Stimulated activated naive B cell treated with anti-CD40 and anti-IgM and Interleukin-4, amounts not matched to agents 10 μg/mL and 1 μg/mL and 100 μg/mL, for 72 hours (primary cell): ENCODE results near the gene LHFPL2.
"Not testable (repeated sequence)": the region's sequence is repeated elsewhere in the genome, so short reads cannot be mapped to it uniquely, and the experiment has no call there.

Source experiments
- ATAC-seq, 2 donors: fragments of 150-1000 bp; cut with Tn5 transposase; replicated peaks; 2 replicates each; pipeline ENCODE4 v1.10.0; 2021; ENCODE audit warnings: moderate library complexity in 1 of 2
- DNase-seq: peaks from one replicate; pipeline ENCODE4 v3.0.0; 2021
- H3K27ac Mint-ChIP-seq: one replicate; pipeline ENCODE4 v1.8.0; 2022; ENCODE audit warnings: mild to moderate bottlenecking, mixed read lengths
- H3K27me3 Mint-ChIP-seq, 2 donors: one replicate each; pipeline ENCODE4 v1.8.0; 2022; ENCODE audit warnings: mixed read lengths in 2 of 2
- H3K36me3 Mint-ChIP-seq, 2 donors: one replicate each; pipeline ENCODE4 v1.8.0; 2022; ENCODE audit warnings: mixed read lengths in 2 of 2, mild to moderate bottlenecking in 1 of 2
- H3K4me1 Mint-ChIP-seq, 2 donors: one replicate each; pipeline ENCODE4 v1.8.0; 2022; ENCODE audit warnings: mixed read lengths in 2 of 2, mild to moderate bottlenecking in 1 of 2
- H3K4me3 Mint-ChIP-seq, 2 donors: one replicate each; pipeline ENCODE4 v1.8.0; 2022; ENCODE audit warnings: mild to moderate bottlenecking in 2 of 2, mixed read lengths in 2 of 2, moderate library complexity in 1 of 2
- H3K9me3 Mint-ChIP-seq, 2 donors: one replicate each; pipeline ENCODE4 v1.8.0; 2022; ENCODE audit warnings: mixed read lengths in 2 of 2, mild to moderate bottlenecking in 1 of 2

LHFPL2 gene

DNA sequence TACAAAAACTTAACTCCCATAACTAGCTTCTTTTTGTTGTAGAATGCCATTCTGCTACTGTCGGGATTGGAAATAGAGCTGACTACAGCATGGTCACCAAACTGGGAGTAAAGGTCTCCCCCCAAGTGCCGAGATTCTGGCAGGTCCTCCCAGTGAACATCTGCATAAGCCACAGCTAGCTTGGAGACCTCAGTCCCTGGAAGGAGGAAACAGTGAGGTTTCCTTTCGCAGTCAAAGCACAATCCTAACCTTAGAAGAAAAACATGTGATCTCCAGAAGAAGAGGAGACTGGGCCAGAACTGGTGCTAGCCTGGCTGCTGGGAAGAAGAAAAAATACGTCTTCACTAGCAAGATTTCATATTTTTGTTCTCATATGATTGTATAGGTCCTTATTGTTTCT, 160.7 kb downstream of the LHFPL2 start:
- no peak overlapping the region for H3K4me3 Mint-ChIP-seq
- H3K27me3 Mint-ChIP-seq = no peaks in the 10 kb centered on the region
- ATAC-seq (no peak), DNase-seq (no peak)
- H3K36me3 Mint-ChIP-seq = peaks cover 17 to 20% of the 10 kb centered on the region in 2 donors
- H3K27ac Mint-ChIP-seq = no peak overlapping the region
- no peaks in the 10 kb centered on the region for H3K9me3 Mint-ChIP-seq
- H3K4me1 Mint-ChIP-seq = peaks cover 21 to 26% of the 10 kb centered on the region in 2 donors

DNA sequence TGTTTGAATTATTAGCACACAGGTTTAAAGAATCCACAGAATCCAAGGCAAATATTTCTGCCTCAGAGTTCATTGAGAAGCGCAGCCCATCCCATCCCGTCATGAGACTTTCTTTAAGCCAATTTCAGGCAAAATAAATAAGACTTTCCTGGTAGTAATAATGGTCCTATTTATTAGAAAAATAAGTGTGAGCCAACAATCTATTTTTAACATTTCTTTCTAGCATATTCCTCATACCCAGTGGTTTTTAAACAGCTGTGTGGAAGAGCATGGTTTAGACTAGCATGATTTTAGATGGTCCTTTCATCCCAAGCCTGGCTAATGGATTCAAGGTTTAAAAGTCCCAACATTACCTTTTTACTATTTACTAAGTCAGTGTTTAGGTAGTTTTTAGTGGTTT, 162.4 kb downstream of the LHFPL2 start:
- Mint-ChIP-seq H3K27ac (no peak overlapping the region), H3K9me3 (no peaks in the 10 kb centered on the region), H3K4me3 (no peak overlapping the region), H3K36me3 (peaks cover 13 to 16% of the 10 kb centered on the region in 2 donors), H3K4me1 (peaks cover 22 to 29% of the 10 kb centered on the region in 2 donors), H3K27me3 (no peaks in the 10 kb centered on the region)
- no peak for ATAC-seq
- DNase-seq = no peak

DNA sequence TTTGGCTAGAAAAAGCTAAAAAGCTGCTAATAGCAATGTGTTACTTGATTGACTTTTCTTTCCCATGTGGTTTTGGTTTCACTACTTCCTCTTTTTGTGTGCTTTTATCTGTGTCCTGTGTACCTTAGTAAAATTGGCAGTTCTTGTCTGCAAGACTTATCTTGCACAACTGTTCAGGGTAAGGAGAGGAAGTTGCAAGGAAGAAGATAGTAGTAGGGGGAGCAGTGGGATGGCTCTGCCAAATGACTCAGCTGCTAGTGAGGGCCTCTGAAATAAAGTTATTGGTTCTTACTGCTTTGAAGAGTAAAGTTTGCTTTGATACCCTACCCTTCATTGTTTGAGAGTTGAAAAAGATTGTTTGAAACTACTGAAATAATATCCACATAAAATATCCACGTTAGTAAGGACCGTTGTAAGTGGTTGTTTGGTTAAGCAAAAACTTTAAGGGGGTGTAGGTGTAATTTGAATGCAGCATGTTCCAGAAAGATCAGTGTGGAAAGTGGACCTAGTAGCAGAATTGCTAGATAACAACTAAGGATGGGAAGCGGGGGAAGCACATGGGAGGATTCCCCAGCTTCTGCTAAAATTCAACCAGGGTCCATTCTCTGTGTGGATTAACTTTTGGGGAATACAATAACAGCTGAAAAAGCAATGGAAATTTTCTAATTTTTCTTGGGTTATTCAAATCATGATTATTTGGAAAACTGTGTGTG, 164.6 kb downstream of the LHFPL2 start:
- ATAC-seq (peak; percentile 99), DNase-seq (peak; percentile 13)

DNA sequence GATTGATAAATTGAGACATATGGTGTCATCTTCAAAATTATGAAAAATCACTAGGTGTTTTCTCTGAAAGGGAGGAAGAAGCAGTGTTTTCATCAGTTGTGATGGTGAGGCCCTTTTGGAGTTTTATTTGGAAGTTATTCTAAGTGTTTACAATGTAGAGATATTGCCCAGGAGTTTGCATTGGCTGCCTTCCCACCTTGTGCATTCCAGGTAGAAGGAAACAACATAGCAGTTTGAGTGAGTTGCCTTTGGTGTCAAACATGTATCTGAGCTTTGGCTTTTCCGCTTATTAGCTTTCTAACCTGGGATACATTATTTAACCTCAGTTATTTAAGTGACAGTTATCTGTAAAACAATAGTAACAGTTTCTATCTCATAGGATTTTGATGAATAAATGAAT, 165.6 kb downstream of the LHFPL2 start:
- H3K27me3 Mint-ChIP-seq = no peaks in the 10 kb centered on the region

More for the DNA sequence above, 164.6 kb downstream of the LHFPL2 start:
- Mint-ChIP-seq H3K27ac (peak overlapping the region; percentile 59), H3K4me3 (peak overlapping the region; percentile 0 to 33), H3K36me3 (peaks cover 5 to 11% of the 10 kb centered on the region in 2 donors), H3K27me3 (no peaks in the 10 kb centered on the region), H3K4me1 (peaks cover 22 to 28% of the 10 kb centered on the region in 2 donors), H3K9me3 (no peaks in the 10 kb centered on the region)

DNA sequence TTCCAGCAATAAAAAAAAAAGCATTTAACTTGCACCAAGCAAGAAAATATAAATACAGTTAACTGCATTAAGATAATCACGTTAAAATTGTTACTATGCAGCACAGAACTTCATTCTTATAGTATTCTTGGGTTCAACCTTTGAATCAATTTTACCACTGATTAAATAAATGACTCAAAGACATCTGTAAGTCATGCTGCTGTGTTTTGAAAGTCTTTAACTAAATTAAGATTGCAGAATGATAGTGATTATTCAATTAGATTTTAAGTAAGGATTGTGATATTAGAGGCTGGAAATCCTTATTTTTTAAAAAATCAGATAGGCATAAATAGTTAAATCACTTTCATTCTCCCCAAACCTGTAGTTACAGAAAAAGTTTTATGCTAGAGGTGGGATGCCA, 171.8 kb downstream of the LHFPL2 start:
- Mint-ChIP-seq H3K9me3 (no peaks in the 10 kb centered on the region), H3K4me3 (no peak overlapping the region), H3K27ac (no peak overlapping the region), H3K4me1 (no peaks in the 10 kb centered on the region), H3K36me3 (no peaks in the 10 kb centered on the region), H3K27me3 (no peaks in the 10 kb centered on the region)
- DNase-seq = no peak
- no peak for ATAC-seq

More for the DNA sequence above, 165.6 kb downstream of the LHFPL2 start:
- no peak overlapping the region for H3K4me3 Mint-ChIP-seq
- ATAC-seq (no peak), DNase-seq (no peak)
- no peaks in the 10 kb centered on the region for H3K9me3 Mint-ChIP-seq
- peaks cover 15 to 23% of the 10 kb centered on the region in 2 donors for H3K4me1 Mint-ChIP-seq
- H3K36me3 Mint-ChIP-seq = peaks cover 5 to 8% of the 10 kb centered on the region in 2 donors
- no peak overlapping the region for H3K27ac Mint-ChIP-seq

DNA sequence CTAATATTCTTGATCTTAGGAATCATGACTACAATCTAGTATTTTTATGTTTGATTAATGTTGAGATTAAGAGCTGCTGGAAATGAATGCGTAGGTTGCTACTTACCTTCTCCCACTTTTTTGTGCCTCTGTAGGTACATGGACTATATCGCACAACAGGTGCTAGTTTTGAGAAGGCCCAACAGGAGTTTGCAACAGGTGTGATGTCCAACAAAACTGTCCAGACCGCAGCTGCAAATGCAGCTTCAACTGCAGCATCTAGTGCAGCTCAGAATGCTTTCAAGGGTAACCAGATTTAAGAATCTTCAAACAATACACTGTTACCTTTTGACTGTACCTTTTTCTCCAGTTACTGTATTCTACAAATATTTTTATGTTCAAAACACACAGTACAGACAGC, 173.2 kb downstream of the LHFPL2 start:
- ATAC-seq = no peak
- Mint-ChIP-seq H3K27me3 (no peaks in the 10 kb centered on the region), H3K4me3 (no peak overlapping the region), H3K27ac (no peak overlapping the region), H3K36me3 (no peaks in the 10 kb centered on the region), H3K9me3 (no peaks in the 10 kb centered on the region), H3K4me1 (no peaks in the 10 kb centered on the region)
- no peak for DNase-seq

DNA sequence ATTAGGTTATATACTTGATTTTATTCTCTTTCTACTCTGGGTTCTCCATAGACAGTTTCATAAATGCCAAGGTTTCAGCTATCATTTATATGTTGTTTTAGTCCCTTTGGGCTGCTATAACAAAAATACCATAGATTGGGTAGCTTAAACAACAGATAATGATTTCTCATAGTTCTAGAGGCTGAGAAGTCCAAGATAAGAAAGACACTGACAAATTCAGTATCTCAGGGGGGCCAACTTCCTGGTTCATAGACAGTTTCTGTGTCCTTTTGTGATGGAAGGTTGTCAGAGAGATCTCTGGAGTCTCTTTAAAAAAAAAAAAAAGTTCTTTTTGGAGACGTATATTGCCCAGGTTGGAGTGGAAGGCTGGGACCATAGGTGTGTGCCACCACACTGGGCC, 174.8 kb downstream of the LHFPL2 start:
- Mint-ChIP-seq H3K9me3 (no peaks in the 10 kb centered on the region), H3K4me3 (no peak overlapping the region), H3K27me3 (no peaks in the 10 kb centered on the region), H3K27ac (no peak overlapping the region), H3K4me1 (no peaks in the 10 kb centered on the region), H3K36me3 (peaks cover 0 to 1% of the 10 kb centered on the region in 2 donors)
- ATAC-seq (no peak), DNase-seq (no peak)

DNA sequence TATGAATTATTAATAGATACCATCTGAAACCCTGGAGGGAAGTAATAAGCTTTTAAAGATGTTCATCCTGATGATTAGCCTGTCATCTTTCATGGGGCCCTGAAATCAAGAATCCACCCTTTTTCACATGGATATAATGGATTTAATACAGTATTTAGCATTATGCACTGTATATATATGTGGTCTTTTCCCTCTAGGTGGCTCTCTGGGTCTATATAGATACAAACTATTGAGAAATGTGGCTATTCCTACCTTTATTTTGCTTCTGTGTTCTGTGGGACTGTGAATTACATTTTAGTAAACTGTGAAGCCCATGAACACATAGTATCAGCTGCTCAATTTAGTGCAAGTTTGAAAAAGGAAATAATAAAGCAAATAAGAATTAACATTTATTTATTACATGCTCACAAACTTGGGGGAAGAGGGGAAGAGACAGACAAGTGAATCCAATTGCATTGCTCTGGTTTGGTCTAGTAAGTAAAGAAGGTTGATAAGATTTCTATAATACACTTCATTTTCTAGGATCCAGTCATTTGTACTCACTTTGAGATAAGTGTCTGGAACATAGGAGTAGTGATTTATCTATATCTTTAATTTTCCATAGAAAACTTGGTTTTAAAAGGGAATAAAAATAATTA, 176.0 kb downstream of the LHFPL2 start:
- no peak for DNase-seq
- no peak overlapping the region for H3K4me3 Mint-ChIP-seq
- no peak overlapping the region for H3K27ac Mint-ChIP-seq
- ATAC-seq = no peak
- peaks cover 0 to 4% of the 10 kb centered on the region in 2 donors for H3K4me1 Mint-ChIP-seq
- no peaks in the 10 kb centered on the region for H3K9me3 Mint-ChIP-seq
- no peaks in the 10 kb centered on the region for H3K27me3 Mint-ChIP-seq
- peaks cover 0 to 1% of the 10 kb centered on the region in 2 donors for H3K36me3 Mint-ChIP-seq

DNA sequence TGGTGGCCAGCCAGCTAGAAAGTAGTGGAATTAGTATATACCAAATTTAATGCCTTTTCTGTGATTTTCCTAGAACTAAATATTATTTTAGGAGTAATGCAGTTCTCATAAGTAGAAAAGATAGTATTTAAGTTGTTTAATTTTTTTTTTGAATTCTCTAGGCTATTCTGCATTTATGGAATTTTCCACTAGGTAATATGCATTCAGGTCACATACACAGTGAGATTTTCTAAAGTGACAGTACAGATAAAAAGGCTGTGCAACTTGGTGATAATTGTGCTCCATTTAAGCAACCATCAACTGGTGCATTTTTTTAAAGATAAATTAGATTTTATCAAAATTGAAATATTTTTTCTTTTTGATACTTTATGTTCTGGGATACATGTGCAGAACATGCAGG, 176.7 kb downstream of the LHFPL2 start:
- no peak for DNase-seq
- ATAC-seq = no peak
- no peak overlapping the region for H3K4me3 Mint-ChIP-seq
- H3K4me1 Mint-ChIP-seq = peaks cover 0 to 4% of the 10 kb centered on the region in 2 donors
- peaks cover 0 to 1% of the 10 kb centered on the region in 2 donors for H3K36me3 Mint-ChIP-seq
- H3K9me3 Mint-ChIP-seq = no peaks in the 10 kb centered on the region
- no peak overlapping the region for H3K27ac Mint-ChIP-seq
- no peaks in the 10 kb centered on the region for H3K27me3 Mint-ChIP-seq

DNA sequence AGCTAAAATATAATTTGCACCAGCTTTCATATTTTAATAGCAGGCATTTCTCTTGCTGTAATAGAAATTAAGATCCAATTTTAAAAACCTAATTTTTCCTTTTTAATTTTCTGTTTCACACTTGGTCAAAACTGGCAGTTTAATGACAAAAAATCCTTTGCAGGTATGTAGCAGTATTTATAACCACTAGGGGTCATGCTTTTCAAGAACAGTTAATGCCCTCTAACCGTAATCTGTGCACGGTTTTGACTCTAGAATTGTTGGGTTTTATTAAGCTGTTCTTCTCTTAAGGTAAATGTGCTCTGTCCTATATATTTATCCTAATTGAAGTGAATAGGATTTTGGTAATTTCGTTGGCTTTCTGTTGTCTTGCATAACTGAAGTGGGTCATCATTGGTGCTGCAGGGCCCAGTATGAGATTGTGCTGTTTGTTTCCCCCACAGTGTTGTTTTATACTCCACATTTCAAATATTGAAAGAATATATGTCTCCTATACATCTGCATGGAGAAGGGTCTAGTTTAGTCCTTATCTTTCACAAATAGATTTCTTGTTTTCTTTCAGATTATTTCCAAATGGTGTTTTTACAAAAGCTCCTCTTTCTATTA, 180.7 kb downstream of the LHFPL2 start:
- H3K27me3 Mint-ChIP-seq = no peaks in the 10 kb centered on the region
- no peaks in the 10 kb centered on the region for H3K9me3 Mint-ChIP-seq
- peaks cover 8 to 11% of the 10 kb centered on the region in 2 donors for H3K36me3 Mint-ChIP-seq
- peaks cover 0 to 4% of the 10 kb centered on the region in 2 donors for H3K4me1 Mint-ChIP-seq
- H3K27ac Mint-ChIP-seq = no peak overlapping the region
- ATAC-seq (peak; percentile 69 to 71), DNase-seq (no peak)
- no peak overlapping the region for H3K4me3 Mint-ChIP-seq

DNA sequence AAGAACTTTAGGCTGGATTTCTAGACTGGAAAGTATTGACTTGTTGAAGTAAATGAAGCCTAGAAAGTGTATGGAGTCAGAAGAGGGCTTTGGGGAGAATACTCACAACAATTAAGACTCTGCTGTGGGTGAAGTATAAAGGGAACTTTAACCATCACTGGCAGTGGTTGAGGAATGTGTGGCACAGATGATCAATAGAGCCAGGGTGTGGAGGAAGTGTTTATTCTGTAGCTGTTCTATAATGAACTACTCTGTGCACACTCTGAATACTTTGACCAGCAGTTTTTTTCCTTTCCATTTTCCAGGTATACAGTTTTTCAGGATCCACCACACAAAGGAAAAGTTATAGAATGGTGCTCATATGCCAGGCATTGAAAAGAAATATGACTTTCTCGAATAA, 181.4 kb downstream of the LHFPL2 start:
- Mint-ChIP-seq H3K9me3 (no peaks in the 10 kb centered on the region), H3K27me3 (no peaks in the 10 kb centered on the region), H3K4me3 (no peak overlapping the region), H3K36me3 (peaks cover 8 to 12% of the 10 kb centered on the region in 2 donors), H3K27ac (no peak overlapping the region), H3K4me1 (peaks cover 0 to 4% of the 10 kb centered on the region in 2 donors)
- ATAC-seq = no peak
- no peak for DNase-seq

DNA sequence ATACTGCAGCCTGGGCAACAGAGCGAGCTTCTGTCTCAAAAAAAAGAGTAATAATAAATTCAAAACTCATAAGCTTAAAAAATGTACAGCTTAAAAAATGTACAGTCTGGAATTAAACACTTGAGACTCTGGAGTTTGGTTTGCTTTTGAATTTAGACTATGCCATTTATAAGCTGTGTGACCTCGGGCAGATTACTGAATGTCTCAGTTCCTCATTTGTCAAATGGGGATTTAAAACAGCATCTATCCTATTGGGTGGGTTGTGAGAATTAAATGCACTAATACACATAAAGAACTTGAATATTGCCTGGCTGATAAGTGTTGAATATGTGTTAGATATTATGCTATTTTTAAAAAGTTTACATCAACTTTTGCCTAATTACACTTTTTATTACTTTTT, 189.7 kb downstream of the LHFPL2 start:
- Mint-ChIP-seq H3K36me3 (peaks cover 22 to 34% of the 10 kb centered on the region in 2 donors), H3K4me3 (no peak overlapping the region), H3K9me3 (no peaks in the 10 kb centered on the region), H3K27ac (no peak overlapping the region), H3K27me3 (no peaks in the 10 kb centered on the region), H3K4me1 (peaks cover 8 to 17% of the 10 kb centered on the region in 2 donors)
- ATAC-seq = peak; percentile 83 to 87
- no peak for DNase-seq

DNA sequence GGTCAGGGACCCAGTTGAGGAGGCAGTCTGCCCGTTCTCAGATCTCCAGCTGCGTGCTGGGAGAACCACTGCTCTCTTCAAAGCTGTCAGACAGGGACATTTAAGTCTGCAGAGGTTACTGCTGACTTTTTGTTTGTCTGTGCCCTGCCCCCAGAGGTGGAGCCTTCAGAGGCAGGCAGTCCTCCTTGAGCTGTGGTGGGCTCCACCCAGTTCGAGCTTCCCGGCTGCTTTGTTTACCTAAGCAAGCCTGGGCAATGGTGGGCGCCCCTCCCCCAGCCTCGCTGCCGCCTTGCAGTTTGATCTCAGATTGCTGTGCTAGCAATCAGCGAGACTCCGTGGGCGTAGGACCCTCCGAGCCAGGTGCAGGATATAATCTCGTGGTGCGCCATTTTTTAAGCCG, 191.1 kb downstream of the LHFPL2 start:
- Mint-ChIP-seq H3K4me1 (peaks cover 8 to 17% of the 10 kb centered on the region in 2 donors), H3K36me3 (peaks cover 18 to 29% of the 10 kb centered on the region in 2 donors)
- ATAC-seq, H3K27ac Mint-ChIP-seq, DNase-seq, H3K27me3 Mint-ChIP-seq, H3K9me3 Mint-ChIP-seq, H3K4me3 Mint-ChIP-seq: not testable (repeated sequence)

DNA sequence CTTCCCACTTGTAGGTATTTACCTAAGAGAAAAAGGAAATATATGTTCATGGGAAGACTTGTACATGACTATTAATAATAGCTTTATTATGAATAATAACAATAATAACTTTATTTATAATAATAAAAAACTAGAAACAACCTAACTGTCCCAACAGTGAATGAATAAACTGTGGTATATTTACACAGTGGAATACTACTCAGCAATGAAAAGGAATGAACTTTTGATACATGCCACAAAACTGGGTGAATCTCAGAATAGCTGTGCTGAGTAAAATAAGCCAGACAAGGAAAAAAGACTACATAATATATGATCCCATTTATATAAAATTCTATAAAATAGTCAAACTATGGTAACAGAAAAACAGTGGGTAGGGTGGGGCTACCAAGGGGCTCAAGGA, 199.5 kb downstream of the LHFPL2 start:
- H3K27me3 Mint-ChIP-seq = no peaks in the 10 kb centered on the region
- H3K36me3 Mint-ChIP-seq = peaks cover 17 to 25% of the 10 kb centered on the region in 2 donors
- ATAC-seq (no peak), DNase-seq (no peak)
- no peak overlapping the region for H3K4me3 Mint-ChIP-seq
- H3K9me3 Mint-ChIP-seq = peaks cover 1 to 8% of the 10 kb centered on the region in 2 donors
- no peak overlapping the region for H3K27ac Mint-ChIP-seq
- H3K4me1 Mint-ChIP-seq = peaks cover 0 to 1% of the 10 kb centered on the region in 2 donors
